K562 (cell line): Measurements from ENCODE around the gene MAST1. TPM values are rescaled to one million over a fixed set of nuclear protein-coding genes. Genes with fewer than 3 reads are reported as not detected.

Experiments
- HSF4 ChIP-seq: fragments of 250-450 bp; sonication (Bioruptor Pico); IDR thresholded peaks from 2 replicates; pipeline ENCODE4 v2.1.2; 2022; ENCODE audit warnings: mild to moderate bottlenecking, moderate library complexity, borderline replicate concordance
- MAFG ChIP-seq: fragments of 450-650 bp; conservative IDR thresholded peaks from 2 replicates; pipeline ENCODE4 v1.6.1; 2016; ENCODE audit warnings: missing genetic modification characterization, missing compliant biosample characterization
- SIX5 ChIP-seq, 2 experiments: IDR thresholded peaks; 2 replicates each; pipeline ENCODE4 v1.6.1; 2011; ENCODE audit warnings: low read length in 2 of 2, borderline replicate concordance in 1 of 2, low read depth in 1 of 2, mild to moderate bottlenecking in 1 of 2, moderate library complexity in 1 of 2; ENCODE audit not compliant: insufficient read depth in 1 of 2
- SRSF3 ChIP-seq: fragments of 200-400 bp; formaldehyde crosslinking; IDR thresholded peaks from 2 replicates; pipeline ENCODE4 v1.6.1; 2016; ENCODE audit warnings: mild to moderate bottlenecking, low read length, moderate library complexity; ENCODE audit not compliant: insufficient read depth
- SRSF9 ChIP-seq: fragments of 200-400 bp; formaldehyde crosslinking; IDR thresholded peaks from 2 replicates; pipeline ENCODE4 v1.6.1; 2017; ENCODE audit warnings: low read depth, low read length, borderline replicate concordance
- ZBTB17 ChIP-seq: fragments of 450-650 bp; formaldehyde crosslinking; IDR thresholded peaks from 2 replicates; pipeline ENCODE4 v1.4.0; 2020; ENCODE audit warnings: mild to moderate bottlenecking
- ZKSCAN3 ChIP-seq: fragments of 250-450 bp; sonication (Bioruptor Pico); IDR thresholded peaks from 2 replicates; pipeline ENCODE4 v1.4.0; 2020
- ZNF263 ChIP-seq: sonication (generic); formaldehyde crosslinking; IDR thresholded peaks from 2 replicates; pipeline ENCODE4 v1.8.0; 2022; ENCODE audit warnings: mild to moderate bottlenecking, missing genetic modification reagents, borderline replicate concordance
- ZNF280A ChIP-seq: fragments of 450-650 bp; IDR thresholded peaks from 2 replicates; pipeline ENCODE4 v1.6.1; 2018; ENCODE audit warnings: mild to moderate bottlenecking, low read depth; ENCODE audit not compliant: partially characterized antibody
- ZNF282 ChIP-seq: sonication (generic); formaldehyde crosslinking; IDR thresholded peaks from 2 replicates; pipeline ENCODE4 v1.8.1; 2023; ENCODE audit warnings: missing genetic modification reagents
- ZNF347 ChIP-seq: fragments of 450-650 bp; formaldehyde crosslinking; IDR thresholded peaks from 2 replicates; pipeline ENCODE4 v1.4.0; 2020; ENCODE audit warnings: low read depth, mild to moderate bottlenecking, moderate library complexity
- polyA plus RNA-seq, 8 experiments: library from polyadenylated mRNA; depleted of rRNA in 4 of 8; stranded (reverse) in 5 of 8; unstranded in 3 of 8; fragments of >200 nt; fragmentation: Nextera tagmentation in 2 of 8; fragmentation: Illumina TruSeq in 1 of 8; extraction: Ambion mirVana in 2 of 8; extraction: Trizol in 1 of 8; gene quantifications; 2 replicates each; pipeline versions ENCODE4 v1.2.1 to v1.2.3, GENCODE V29; 2011 to 2014; ENCODE audit warnings: inconsistent platforms in 1 of 8, missing spikeins in 1 of 8
- total RNA-seq, 7 experiments: library from RNA; depleted of rRNA in 6 of 7; stranded (reverse); fragments of >200 nt in 6 of 7; fragmentation: Illumina TruSeq in 2 of 7; extraction: Trizol in 2 of 7; gene quantifications; 2 replicates each; pipeline versions ENCODE4 v1.2.1 to v1.2.3, GENCODE V29; 2011 to 2021; ENCODE audit warnings: low replicate concordance in 1 of 7
- TF ChIP-seq, protein P1 (sequence below): fragments of 250-450 bp; sonication (Bioruptor Pico); IDR thresholded peaks from 2 replicates; pipeline ENCODE4 v1.8.0; 2021; ENCODE audit warnings: borderline replicate concordance, mild to moderate bottlenecking, moderate library complexity; ENCODE audit not compliant: poor library complexity, severe bottlenecking

The MAST1 gene
- total and polyA plus RNA-seq, 9 of the 15 experiments (the other 6 are each of a cell fraction or from before 2014, with no cell fraction given) = 0.48 to 10.3 (median 3.9) TPM

DNA sequence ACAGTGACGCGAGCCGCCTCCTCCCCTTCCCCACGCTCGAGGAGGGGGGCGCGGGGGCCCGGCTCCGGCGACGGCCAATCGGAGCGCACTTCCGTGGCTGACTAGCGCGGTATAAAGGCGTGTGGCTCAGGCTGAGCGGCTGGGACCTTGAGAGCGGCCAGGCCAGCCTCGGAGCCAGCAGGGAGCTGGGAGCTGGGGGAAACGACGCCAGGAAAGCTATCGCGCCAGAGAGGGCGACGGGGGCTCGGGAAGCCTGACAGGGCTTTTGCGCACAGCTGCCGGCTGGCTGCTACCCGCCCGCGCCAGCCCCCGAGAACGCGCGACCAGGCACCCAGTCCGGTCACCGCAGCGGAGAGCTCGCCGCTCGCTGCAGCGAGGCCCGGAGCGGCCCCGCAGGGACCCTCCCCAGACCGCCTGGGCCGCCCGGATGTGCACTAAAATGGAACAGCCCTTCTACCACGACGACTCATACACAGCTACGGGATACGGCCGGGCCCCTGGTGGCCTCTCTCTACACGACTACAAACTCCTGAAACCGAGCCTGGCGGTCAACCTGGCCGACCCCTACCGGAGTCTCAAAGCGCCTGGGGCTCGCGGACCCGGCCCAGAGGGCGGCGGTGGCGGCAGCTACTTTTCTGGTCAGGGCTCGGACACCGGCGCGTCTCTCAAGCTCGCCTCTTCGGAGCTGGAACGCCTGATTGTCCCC is 46.8 kb upstream of the MAST1 start, which contains the start of gene JUNB (continued):
- TF ChIP-seq HSF4 (CRISPR knock-in tag) = no peak
- TF ChIP-seq ZNF263 (CRISPR knock-in tag) = peak; percentile 71; the same call in 1 of the 2 replicates
- TF ChIP-seq MAFG (tag) = no peak
- TF ChIP-seq ZNF347 (CRISPR knock-in tag) = no peak
- TF ChIP-seq ZKSCAN3 (CRISPR knock-in tag) = no peak
- TF ChIP-seq SRSF9 = no peak
- no peak for TF ChIP-seq SIX5 (IDR thresholded peaks at IDR 0.05; ENCODE audit: borderline replicate concordance in 1 of 2, insufficient read depth in 1 of 2, low read depth in 1 of 2, low read length in 2 of 2)
- TF ChIP-seq, protein P1, sequence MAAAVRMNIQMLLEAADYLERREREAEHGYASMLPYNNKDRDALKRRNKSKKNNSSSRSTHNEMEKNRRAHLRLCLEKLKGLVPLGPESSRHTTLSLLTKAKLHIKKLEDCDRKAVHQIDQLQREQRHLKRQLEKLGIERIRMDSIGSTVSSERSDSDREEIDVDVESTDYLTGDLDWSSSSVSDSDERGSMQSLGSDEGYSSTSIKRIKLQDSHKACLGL (CRISPR knock-in tag) = no peak
- TF ChIP-seq ZNF282 (CRISPR knock-in tag) = peak; percentile 70; the same call in 1 of the 2 replicates
- peak; percentile 87; the same call in 1 of the 2 replicates for TF ChIP-seq SRSF3
- TF ChIP-seq ZNF280A = no peak
- TF ChIP-seq ZBTB17 (CRISPR knock-in tag) = peak; percentile 84
